ENCODE data around the gene NSFL1C. TPM values are rescaled to one million over a fixed set of nuclear protein-coding genes. Genes with fewer than 3 reads are reported as not detected.

NSFL1C gene
- total and polyA plus RNA-seq, 8 donors = 60.5 to 96.9 (median 92.9) TPM

DNA sequence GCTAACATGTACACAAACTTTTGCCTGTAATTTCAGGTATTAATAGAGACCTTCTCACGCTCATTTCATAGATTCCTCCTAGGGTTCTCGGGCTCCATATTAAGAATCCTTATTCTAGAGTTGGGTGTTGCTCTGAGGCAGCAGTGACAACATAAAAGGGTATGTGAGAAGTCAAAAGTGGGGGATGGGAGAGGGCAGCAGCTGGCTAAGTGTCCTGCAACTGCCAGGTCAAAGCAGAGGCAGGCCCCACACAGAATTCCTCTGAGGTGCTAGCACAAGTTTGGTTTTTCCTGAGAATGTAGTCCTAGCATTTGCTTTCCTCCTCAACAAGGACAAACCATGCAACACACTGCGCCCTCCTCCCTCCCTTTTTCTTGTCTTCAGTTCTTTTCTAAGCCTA lies 4.6 kb downstream of the NSFL1C start:
- intact Hi-C loops (cut with DNase I) = no loop called here
- Histone ChIP-seq H3K4me3 (no peak overlapping the region), H3K9me3 (no peaks in the 10 kb centered on the region), H3K27me3 (no peaks in the 10 kb centered on the region), H3K36me3 (peaks cover 2 to 72% of the 10 kb centered on the region in 2 donors), H3K4me1 (peaks cover 10 to 44% of the 10 kb centered on the region in 2 donors), H3K27ac (no peak overlapping the region)
- no peak for ATAC-seq
- DNase-seq = no peak
- TF ChIP-seq, protein P1, sequence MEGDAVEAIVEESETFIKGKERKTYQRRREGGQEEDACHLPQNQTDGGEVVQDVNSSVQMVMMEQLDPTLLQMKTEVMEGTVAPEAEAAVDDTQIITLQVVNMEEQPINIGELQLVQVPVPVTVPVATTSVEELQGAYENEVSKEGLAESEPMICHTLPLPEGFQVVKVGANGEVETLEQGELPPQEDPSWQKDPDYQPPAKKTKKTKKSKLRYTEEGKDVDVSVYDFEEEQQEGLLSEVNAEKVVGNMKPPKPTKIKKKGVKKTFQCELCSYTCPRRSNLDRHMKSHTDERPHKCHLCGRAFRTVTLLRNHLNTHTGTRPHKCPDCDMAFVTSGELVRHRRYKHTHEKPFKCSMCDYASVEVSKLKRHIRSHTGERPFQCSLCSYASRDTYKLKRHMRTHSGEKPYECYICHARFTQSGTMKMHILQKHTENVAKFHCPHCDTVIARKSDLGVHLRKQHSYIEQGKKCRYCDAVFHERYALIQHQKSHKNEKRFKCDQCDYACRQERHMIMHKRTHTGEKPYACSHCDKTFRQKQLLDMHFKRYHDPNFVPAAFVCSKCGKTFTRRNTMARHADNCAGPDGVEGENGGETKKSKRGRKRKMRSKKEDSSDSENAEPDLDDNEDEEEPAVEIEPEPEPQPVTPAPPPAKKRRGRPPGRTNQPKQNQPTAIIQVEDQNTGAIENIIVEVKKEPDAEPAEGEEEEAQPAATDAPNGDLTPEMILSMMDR (IDR thresholded peaks at IDR 0.05) = no peak

DNA sequence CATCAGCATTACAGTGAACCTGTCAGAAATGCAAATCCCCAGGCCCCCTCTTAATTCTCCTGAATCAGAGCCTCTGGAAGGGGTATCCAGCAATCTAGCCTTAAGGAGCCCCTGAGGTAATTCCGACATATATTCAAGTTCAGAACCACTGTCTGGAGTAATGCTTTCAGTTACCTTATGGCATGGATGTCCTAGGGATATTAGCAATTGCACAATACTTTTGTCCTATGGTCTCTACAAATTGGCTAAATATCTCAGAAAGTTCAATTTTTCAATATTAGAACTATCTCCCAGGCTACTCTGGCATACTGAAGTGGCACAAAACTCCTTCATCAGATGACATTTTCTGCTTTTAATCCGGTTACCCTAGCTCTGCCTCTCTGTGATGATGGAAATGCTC lies 6.4 kb downstream of the NSFL1C start:
- DNase-seq (no peak), ATAC-seq (no peak)
- H3K4me1 ChIP-seq = peaks cover 1 to 34% of the 10 kb centered on the region in 2 donors
- no peaks in the 10 kb centered on the region for H3K27me3 ChIP-seq
- intact Hi-C loops (cut with DNase I) = no loop called here
- no peak overlapping the region for H3K27ac ChIP-seq
- H3K9me3 ChIP-seq = no peaks in the 10 kb centered on the region
- H3K36me3 ChIP-seq = peaks cover 2 to 89% of the 10 kb centered on the region in 2 donors
- H3K4me3 ChIP-seq = no peak overlapping the region
- TF ChIP-seq, protein P1 (IDR thresholded peaks at IDR 0.05) = no peak

DNA sequence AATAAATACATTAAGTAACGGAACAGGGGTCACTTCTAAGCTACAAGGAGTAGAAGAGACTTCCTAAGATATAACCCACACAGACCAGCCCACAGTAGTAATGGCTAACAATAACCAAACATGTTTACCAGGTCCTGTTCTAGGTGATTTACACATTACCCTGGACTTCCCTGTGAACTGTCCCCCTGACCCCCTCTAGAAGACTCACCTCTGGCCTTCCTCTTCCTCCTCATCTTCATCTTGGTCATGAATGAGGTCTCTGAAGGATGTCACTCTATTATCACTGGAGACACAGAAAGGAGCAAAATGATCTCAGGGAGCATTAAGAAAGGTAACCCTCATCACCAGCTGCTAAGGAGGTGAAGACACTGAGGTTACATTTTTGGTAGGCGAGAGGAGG lies 8.7 kb downstream of the NSFL1C start:
- no peaks in the 10 kb centered on the region for H3K27me3 ChIP-seq
- H3K27ac ChIP-seq = no peak overlapping the region
- H3K9me3 ChIP-seq = no peaks in the 10 kb centered on the region
- intact Hi-C loops (cut with DNase I) = no loop called here
- no peak for DNase-seq
- H3K36me3 ChIP-seq = peaks cover 2 to 96% of the 10 kb centered on the region in 2 donors
- TF ChIP-seq, protein P1 (IDR thresholded peaks at IDR 0.05) = no peak
- ATAC-seq = no peak
- no peak overlapping the region for H3K4me3 ChIP-seq
- peaks cover 0 to 11% of the 10 kb centered on the region in 2 donors for H3K4me1 ChIP-seq

DNA sequence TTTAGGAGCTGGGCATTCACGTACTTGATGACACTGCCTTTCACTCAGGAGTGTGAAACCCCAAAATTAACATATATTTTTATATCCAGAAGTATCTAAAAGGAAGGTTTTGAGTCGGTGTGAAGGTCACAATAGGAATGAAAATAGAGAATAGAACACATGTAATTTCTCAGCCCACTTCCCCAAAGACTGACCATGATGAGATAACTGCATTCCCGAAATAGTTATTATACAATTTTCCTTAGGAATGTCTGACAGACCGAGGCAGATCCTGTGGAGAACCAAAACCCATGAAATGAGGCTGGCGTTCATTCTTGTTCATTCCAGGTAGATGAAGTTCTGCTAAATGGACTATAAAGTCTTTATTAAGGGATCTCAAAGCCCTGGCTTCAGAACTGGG lies 10.3 kb downstream of the NSFL1C start:
- Histone ChIP-seq H3K27me3 (no peaks in the 10 kb centered on the region), H3K27ac (no peak overlapping the region), H3K4me3 (no peak overlapping the region), H3K36me3 (peaks cover 8 to 100% of the 10 kb centered on the region in 2 donors), H3K9me3 (no peaks in the 10 kb centered on the region), H3K4me1 (no peaks in the 10 kb centered on the region)
- intact Hi-C loops (cut with DNase I) = no loop called here
- TF ChIP-seq, protein P1 (IDR thresholded peaks at IDR 0.05) = no peak
- DNase-seq (no peak), ATAC-seq (no peak)

DNA sequence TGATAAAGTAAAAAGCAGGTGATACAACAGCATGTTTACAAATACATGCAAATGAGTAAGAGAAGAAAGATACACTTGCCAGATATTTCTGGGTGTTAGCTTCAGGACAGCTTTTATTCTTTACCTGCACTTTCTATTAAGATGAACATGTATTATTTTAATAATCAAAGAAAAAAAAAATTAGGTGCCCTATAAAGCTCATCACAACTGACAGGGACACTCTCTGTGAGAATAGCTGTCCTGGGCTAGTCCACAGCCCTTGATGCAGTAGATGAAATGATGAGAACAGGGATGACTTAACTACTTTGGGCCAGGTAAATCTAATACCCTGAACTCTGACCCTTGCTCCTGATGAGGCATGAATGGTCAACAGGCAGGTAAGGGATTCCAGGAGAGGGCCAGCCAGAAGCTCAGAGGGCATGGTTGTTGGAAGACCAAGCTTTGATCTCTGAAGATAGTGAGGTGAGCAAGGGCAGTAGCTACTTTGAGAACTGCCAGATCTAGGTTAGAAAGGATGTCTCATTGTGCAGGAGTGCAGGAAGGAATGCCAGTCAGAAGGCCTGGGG lies 15.6 kb downstream of the NSFL1C start:
- H3K9me3 ChIP-seq = no peaks in the 10 kb centered on the region
- TF ChIP-seq, protein P1 (IDR thresholded peaks at IDR 0.05) = no peak
- peaks cover 12 to 100% of the 10 kb centered on the region in 2 donors for H3K36me3 ChIP-seq
- H3K4me3 ChIP-seq = no peak overlapping the region
- H3K4me1 ChIP-seq = no peaks in the 10 kb centered on the region
- ATAC-seq = no peak
- no peak overlapping the region for H3K27ac ChIP-seq
- no peaks in the 10 kb centered on the region for H3K27me3 ChIP-seq
- intact Hi-C loops (cut with DNase I) = no loop called here
- DNase-seq = no peak
